Measurements from ENCODE around the gene LRRN4. TPM values are rescaled to one million over a fixed set of nuclear protein-coding genes. Genes with fewer than 3 reads are reported as not detected.
A peak's percentile ranks its signal among the peaks of the same experiment; 100 is the strongest.

LRRN4 gene
- total RNA-seq, 6 experiments from 2014 or later: 0.09 to 0.10 TPM; not detected in 4

DNA sequence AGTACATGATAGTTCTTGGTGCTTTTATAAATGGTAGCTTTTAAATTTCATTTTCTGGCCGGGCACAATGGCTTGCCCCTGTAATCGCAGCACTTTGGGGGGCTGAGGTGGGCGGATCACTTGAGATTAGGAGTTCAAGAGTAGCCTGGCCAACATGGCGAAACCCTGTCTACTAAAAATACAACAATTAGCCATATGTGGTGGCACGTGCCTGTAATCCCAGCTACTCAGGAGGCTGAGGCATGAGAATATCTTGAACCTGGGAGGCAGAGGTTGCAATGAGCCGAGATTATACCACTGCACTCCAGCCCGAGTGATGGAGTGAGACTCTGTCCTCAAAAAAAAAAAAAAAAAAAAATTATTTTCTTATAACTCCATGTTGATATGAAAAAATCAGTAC lies 36.0 kb downstream of the LRRN4 start:
- H3K27me3 Mint-ChIP-seq (ENCODE audit: insufficient read depth): no peaks in the 10 kb centered on the region
- H3K9me3 Mint-ChIP-seq: no peaks in the 10 kb centered on the region
- no peak overlapping the region for H3K4me3 Mint-ChIP-seq
- TF ChIP-seq, protein P1, sequence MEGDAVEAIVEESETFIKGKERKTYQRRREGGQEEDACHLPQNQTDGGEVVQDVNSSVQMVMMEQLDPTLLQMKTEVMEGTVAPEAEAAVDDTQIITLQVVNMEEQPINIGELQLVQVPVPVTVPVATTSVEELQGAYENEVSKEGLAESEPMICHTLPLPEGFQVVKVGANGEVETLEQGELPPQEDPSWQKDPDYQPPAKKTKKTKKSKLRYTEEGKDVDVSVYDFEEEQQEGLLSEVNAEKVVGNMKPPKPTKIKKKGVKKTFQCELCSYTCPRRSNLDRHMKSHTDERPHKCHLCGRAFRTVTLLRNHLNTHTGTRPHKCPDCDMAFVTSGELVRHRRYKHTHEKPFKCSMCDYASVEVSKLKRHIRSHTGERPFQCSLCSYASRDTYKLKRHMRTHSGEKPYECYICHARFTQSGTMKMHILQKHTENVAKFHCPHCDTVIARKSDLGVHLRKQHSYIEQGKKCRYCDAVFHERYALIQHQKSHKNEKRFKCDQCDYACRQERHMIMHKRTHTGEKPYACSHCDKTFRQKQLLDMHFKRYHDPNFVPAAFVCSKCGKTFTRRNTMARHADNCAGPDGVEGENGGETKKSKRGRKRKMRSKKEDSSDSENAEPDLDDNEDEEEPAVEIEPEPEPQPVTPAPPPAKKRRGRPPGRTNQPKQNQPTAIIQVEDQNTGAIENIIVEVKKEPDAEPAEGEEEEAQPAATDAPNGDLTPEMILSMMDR (IDR thresholded peaks at IDR 0.05): no peak
- DNase-seq: no peak
- H3K36me3 Mint-ChIP-seq (ENCODE audit: low read depth): peaks cover 22% of the 10 kb centered on the region
- no peak overlapping the region for H3K27ac Mint-ChIP-seq
- peaks cover 4% of the 10 kb centered on the region; the same call in 1 of the 2 replicates for H3K4me1 Mint-ChIP-seq (ENCODE audit: low read depth)

DNA sequence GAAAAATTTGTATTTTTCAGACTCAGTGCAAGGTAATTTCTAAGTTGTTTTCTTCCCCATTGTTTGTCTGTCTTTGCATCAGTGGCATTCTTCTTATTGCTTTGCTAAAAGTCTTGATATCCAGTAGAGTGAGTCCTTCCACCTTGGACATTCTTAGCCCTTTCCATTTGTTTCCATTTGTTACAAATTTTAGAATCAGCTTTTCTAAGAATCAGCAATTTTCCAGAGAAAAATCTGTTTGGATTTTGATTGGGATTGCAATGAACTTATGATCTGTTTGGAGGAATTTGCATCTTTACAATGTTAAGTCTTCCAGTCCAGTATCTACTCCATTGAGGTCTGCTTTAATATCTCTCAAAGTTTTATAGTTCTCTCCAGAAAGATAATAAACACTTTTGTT lies 36.4 kb downstream of the LRRN4 start:
- Mint-ChIP-seq H3K27me3 (ENCODE audit: insufficient read depth) (no peaks in the 10 kb centered on the region), H3K27ac (no peak overlapping the region), H3K4me3 (no peak overlapping the region), H3K9me3 (no peaks in the 10 kb centered on the region), H3K36me3 (ENCODE audit: low read depth) (peaks cover 22% of the 10 kb centered on the region), H3K4me1 (ENCODE audit: low read depth) (peaks cover 4% of the 10 kb centered on the region; the same call in 1 of the 2 replicates)
- DNase-seq: no peak
- TF ChIP-seq, protein P1 (IDR thresholded peaks at IDR 0.05): no peak

- TF ChIP-seq, protein P1 (IDR thresholded peaks at IDR 0.05): no peak
- H3K4me3 Mint-ChIP-seq: no peak overlapping the region
- no peak for DNase-seq
- H3K9me3 Mint-ChIP-seq: no peaks in the 10 kb centered on the region
- peaks cover 29% of the 10 kb centered on the region for H3K36me3 Mint-ChIP-seq (ENCODE audit: low read depth)
- H3K27me3 Mint-ChIP-seq (ENCODE audit: insufficient read depth): no peaks in the 10 kb centered on the region
- H3K4me1 Mint-ChIP-seq (ENCODE audit: low read depth): peaks cover 4% of the 10 kb centered on the region; the same call in 1 of the 2 replicates
- no peak overlapping the region for H3K27ac Mint-ChIP-seq
Measured at GRCh38 chr20:6014957-6015356, 38.9 kb downstream of the LRRN4 start.

- Mint-ChIP-seq H3K27me3 (ENCODE audit: insufficient read depth) (no peaks in the 10 kb centered on the region), H3K9me3 (no peaks in the 10 kb centered on the region), H3K4me1 (ENCODE audit: low read depth) (peaks cover 4% of the 10 kb centered on the region; the same call in 1 of the 2 replicates), H3K36me3 (ENCODE audit: low read depth) (peaks cover 29% of the 10 kb centered on the region), H3K27ac (no peak overlapping the region; the same call in 1 of the 2 replicates), H3K4me3 (no peak overlapping the region)
- TF ChIP-seq, protein P1 (IDR thresholded peaks at IDR 0.05): no peak
- no peak for DNase-seq
Measured at GRCh38 chr20:6014017-6014416, 39.8 kb downstream of the LRRN4 start.

GRCh38 chr20:6012179-6012578 lies 41.7 kb downstream of the LRRN4 start:
- no peaks in the 10 kb centered on the region for H3K27me3 Mint-ChIP-seq (ENCODE audit: insufficient read depth)
- no peaks in the 10 kb centered on the region for H3K9me3 Mint-ChIP-seq
- H3K36me3 Mint-ChIP-seq (ENCODE audit: low read depth): peaks cover 22% of the 10 kb centered on the region
- H3K27ac Mint-ChIP-seq: no peak overlapping the region
- DNase-seq: no peak
- TF ChIP-seq, protein P1 (IDR thresholded peaks at IDR 0.05): no peak
- no peak overlapping the region for H3K4me3 Mint-ChIP-seq
- peaks cover 17% of the 10 kb centered on the region for H3K4me1 Mint-ChIP-seq (ENCODE audit: low read depth)

DNA sequence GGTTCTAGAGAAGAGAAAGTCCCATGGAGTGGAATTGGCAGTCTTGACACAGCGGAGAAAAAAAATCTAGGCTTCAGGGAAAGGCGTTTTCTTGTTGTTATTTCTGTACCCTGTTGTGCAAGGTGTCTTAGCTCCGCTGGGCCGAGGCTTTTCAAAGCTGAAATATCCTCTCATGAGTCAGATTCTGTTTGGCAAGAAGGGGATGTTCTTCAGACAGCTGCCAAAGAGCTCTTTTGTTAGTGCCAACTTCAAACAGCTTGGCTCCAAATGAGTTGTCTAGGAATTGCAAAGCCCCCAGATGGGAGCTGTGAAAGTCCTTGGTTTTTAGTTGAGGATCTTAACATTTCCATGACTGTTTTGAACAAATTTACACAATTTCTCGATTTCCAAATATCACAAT lies 45.6 kb downstream of the LRRN4 start:
- Mint-ChIP-seq H3K27me3 (ENCODE audit: insufficient read depth) (peaks cover 1% of the 10 kb centered on the region; the same call in 1 of the 2 replicates), H3K27ac (peak overlapping the region; percentile 91)

More for the DNA sequence above, 45.6 kb downstream of the LRRN4 start:
- Mint-ChIP-seq H3K4me1 (ENCODE audit: low read depth) (peaks cover 30% of the 10 kb centered on the region), H3K36me3 (ENCODE audit: low read depth) (peaks cover 11% of the 10 kb centered on the region), H3K4me3 (peak overlapping the region; percentile 86), H3K9me3 (no peaks in the 10 kb centered on the region)
- TF ChIP-seq, protein P1 (IDR thresholded peaks at IDR 0.05): no peak
- peak; percentile 82 for DNase-seq

Measured in HFFc6 (cell line).